ENCODE results near the gene OSBP2.

Gene OSBP2

DNA sequence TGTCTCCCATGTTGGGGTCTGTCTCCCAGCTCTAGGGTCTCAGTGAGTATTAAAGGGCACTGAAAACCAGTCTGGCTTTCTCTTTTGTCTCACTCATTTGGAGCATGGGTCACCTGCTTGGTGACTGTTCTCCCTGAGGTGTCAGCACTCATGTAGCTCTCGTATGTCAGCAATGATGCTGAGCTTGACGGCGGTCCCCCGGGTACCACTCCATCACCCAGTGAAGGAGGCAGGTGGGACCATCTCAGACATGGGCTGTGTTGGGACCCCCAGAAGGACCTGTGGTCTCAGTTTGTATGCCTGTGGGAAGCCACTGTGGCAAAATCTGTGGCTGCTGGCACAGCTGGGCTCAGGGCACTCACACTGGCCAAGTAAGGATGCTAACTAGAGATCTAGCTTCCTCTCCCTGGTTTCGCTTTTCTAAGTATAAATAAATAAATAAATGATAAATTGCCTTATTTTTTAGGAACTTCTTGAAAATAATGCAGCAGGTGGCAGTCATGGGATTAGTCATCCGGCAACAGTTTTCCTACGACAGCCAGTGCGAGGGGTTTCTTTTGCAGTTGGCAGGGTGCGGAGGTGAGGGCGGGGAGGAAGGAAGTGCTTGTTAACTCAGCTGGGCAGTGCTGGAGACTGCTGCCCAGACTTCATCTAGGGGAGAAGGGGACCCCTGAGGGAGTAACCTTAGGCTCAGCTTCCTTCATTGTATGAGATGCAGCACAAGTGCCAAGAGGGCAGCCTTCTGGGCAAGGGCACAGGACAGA lies 48.8 kb downstream of the OSBP2 start:
- Histone ChIP-seq H3F3A (ENCODE audit: control insufficient read depth, insufficient read depth) (no peaks in the 10 kb centered on the region), H3K4me2 (ENCODE audit: low read length) (no peak overlapping the region), H4K20me1 (ENCODE audit: control insufficient read depth, insufficient read depth, low read depth, low read length) (no peaks in the 10 kb centered on the region), H3K79me2 (ENCODE audit: control insufficient read depth, low read length) (no peaks in the 10 kb centered on the region), H3K27me3 (ENCODE audit: control insufficient read depth, low read length) (peaks cover 18% of the 10 kb centered on the region), H3K4me1 (ENCODE audit: control insufficient read depth, low read length) (no peaks in the 10 kb centered on the region), H3K4me3 (ENCODE audit: low read length) (no peak overlapping the region), H3K36me3 (ENCODE audit: control insufficient read depth, low read length) (no peaks in the 10 kb centered on the region), H3K9me3 (ENCODE audit: control insufficient read depth, insufficient read depth, low read length) (no peaks in the 10 kb centered on the region), H3K9me2 (replicated peaks; ENCODE audit: control insufficient read depth, low read length) (no peaks in the 10 kb centered on the region), H3K27ac (ENCODE audit: low read depth, low read length) (no peak overlapping the region)
- TF ChIP-seq, protein P1, sequence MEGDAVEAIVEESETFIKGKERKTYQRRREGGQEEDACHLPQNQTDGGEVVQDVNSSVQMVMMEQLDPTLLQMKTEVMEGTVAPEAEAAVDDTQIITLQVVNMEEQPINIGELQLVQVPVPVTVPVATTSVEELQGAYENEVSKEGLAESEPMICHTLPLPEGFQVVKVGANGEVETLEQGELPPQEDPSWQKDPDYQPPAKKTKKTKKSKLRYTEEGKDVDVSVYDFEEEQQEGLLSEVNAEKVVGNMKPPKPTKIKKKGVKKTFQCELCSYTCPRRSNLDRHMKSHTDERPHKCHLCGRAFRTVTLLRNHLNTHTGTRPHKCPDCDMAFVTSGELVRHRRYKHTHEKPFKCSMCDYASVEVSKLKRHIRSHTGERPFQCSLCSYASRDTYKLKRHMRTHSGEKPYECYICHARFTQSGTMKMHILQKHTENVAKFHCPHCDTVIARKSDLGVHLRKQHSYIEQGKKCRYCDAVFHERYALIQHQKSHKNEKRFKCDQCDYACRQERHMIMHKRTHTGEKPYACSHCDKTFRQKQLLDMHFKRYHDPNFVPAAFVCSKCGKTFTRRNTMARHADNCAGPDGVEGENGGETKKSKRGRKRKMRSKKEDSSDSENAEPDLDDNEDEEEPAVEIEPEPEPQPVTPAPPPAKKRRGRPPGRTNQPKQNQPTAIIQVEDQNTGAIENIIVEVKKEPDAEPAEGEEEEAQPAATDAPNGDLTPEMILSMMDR (IDR thresholded peaks at IDR 0.05; ENCODE audit: low read depth, low read length, poor library complexity, severe bottlenecking), result no peak
- no peak for TF ChIP-seq EZH2phosphoT487 (IDR thresholded peaks at IDR 0.05; ENCODE audit: borderline replicate concordance, low read length)

DNA sequence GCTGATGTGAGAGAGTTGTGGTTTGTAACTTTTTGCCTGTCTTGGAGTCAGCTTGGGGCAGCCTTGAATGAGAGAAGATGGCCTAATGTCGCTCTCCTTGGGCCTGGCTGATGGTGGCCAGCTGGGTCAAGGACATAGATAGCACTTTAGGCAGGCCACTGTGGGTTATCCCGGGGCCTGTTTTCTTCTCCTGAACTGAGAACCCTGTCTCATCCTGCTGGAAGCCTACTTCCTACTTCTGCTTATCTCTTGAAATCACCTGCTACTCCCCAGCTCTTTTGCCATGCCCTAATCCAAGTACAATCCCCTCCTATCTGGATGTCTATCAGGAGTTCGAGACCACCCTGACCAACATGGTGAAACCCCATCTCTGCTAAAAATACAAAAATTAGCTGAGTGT lies 49.5 kb downstream of the OSBP2 start:
- no peaks in the 10 kb centered on the region for H3K36me3 ChIP-seq (ENCODE audit: control insufficient read depth, low read length)
- no peaks in the 10 kb centered on the region for H3K4me1 ChIP-seq (ENCODE audit: control insufficient read depth, low read length)
- H3K9me2 ChIP-seq (replicated peaks; ENCODE audit: control insufficient read depth, low read length), result no peaks in the 10 kb centered on the region
- no peaks in the 10 kb centered on the region for H3K9me3 ChIP-seq (ENCODE audit: control insufficient read depth, insufficient read depth, low read length)
- H3K27me3 ChIP-seq (ENCODE audit: control insufficient read depth, low read length), result peaks cover 18% of the 10 kb centered on the region
- no peak for TF ChIP-seq EZH2phosphoT487 (IDR thresholded peaks at IDR 0.05; ENCODE audit: borderline replicate concordance, low read length)
- TF ChIP-seq, protein P1 (IDR thresholded peaks at IDR 0.05; ENCODE audit: low read depth, low read length, poor library complexity, severe bottlenecking), result no peak
- no peak overlapping the region for H3K4me3 ChIP-seq (ENCODE audit: low read length)
- no peak overlapping the region for H3K27ac ChIP-seq (ENCODE audit: low read depth, low read length)
- H3K4me2 ChIP-seq (ENCODE audit: low read length), result no peak overlapping the region
- H4K20me1 ChIP-seq (ENCODE audit: control insufficient read depth, insufficient read depth, low read depth, low read length), result no peaks in the 10 kb centered on the region
- no peaks in the 10 kb centered on the region for H3F3A ChIP-seq (ENCODE audit: control insufficient read depth, insufficient read depth)
- H3K79me2 ChIP-seq (ENCODE audit: control insufficient read depth, low read length), result no peaks in the 10 kb centered on the region

DNA sequence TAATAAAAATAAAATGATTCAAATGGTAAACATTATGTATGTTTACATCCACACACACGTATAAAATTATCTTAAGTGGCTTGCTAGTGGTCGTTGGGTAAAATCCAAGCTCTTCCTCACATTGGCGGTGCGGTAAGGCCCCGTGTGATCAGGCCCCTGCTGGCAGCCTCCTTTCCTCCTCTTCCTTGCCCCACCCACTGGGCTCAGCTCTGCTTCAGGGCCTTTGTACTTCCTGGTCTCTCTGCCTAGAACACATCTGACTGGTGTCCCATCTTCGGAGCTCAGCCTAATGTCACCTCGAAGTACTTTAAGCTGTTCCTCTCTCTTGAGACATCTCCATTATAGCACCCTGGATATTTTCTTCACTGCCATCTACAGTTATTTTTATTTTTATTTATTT lies 52.8 kb downstream of the OSBP2 start:
- Histone ChIP-seq H3K79me2 (ENCODE audit: control insufficient read depth, low read length) (no peaks in the 10 kb centered on the region), H4K20me1 (ENCODE audit: control insufficient read depth, insufficient read depth, low read depth, low read length) (no peaks in the 10 kb centered on the region), H3F3A (ENCODE audit: control insufficient read depth, insufficient read depth) (no peaks in the 10 kb centered on the region), H3K27me3 (ENCODE audit: control insufficient read depth, low read length) (peaks cover 16% of the 10 kb centered on the region), H3K36me3 (ENCODE audit: control insufficient read depth, low read length) (no peaks in the 10 kb centered on the region), H3K4me1 (ENCODE audit: control insufficient read depth, low read length) (no peaks in the 10 kb centered on the region), H3K9me3 (ENCODE audit: control insufficient read depth, insufficient read depth, low read length) (no peaks in the 10 kb centered on the region), H3K4me3 (ENCODE audit: low read length) (no peak overlapping the region), H3K27ac (ENCODE audit: low read depth, low read length) (no peak overlapping the region), H3K9me2 (replicated peaks; ENCODE audit: control insufficient read depth, low read length) (no peaks in the 10 kb centered on the region), H3K4me2 (ENCODE audit: low read length) (no peak overlapping the region)
- no peak for TF ChIP-seq EZH2phosphoT487 (IDR thresholded peaks at IDR 0.05; ENCODE audit: borderline replicate concordance, low read length)
- TF ChIP-seq, protein P1 (IDR thresholded peaks at IDR 0.05; ENCODE audit: low read depth, low read length, poor library complexity, severe bottlenecking), result no peak
